GM10847 (cell line): Measurements from ENCODE around the gene BLOC1S3.

ENCODE experiments used
- POLR2A ChIP-seq: IDR thresholded peaks from 2 replicates; pipeline ENCODE4 v1.6.1; 2011; ENCODE audit not compliant: insufficient read length; ENCODE audit errors: extremely low read depth

BLOC1S3 gene

GRCh38 chr19:45182758-45183157 lies 4.2 kb downstream of the BLOC1S3 start:
- no peak for TF ChIP-seq POLR2A

- no peak for TF ChIP-seq POLR2A
These were observed 5.5 kb downstream of the BLOC1S3 start for GRCh38 chr19:45184115-45184514.

- no peak for TF ChIP-seq POLR2A
These were observed 8.1 kb downstream of the BLOC1S3 start for GRCh38 chr19:45186509-45187334.

DNA sequence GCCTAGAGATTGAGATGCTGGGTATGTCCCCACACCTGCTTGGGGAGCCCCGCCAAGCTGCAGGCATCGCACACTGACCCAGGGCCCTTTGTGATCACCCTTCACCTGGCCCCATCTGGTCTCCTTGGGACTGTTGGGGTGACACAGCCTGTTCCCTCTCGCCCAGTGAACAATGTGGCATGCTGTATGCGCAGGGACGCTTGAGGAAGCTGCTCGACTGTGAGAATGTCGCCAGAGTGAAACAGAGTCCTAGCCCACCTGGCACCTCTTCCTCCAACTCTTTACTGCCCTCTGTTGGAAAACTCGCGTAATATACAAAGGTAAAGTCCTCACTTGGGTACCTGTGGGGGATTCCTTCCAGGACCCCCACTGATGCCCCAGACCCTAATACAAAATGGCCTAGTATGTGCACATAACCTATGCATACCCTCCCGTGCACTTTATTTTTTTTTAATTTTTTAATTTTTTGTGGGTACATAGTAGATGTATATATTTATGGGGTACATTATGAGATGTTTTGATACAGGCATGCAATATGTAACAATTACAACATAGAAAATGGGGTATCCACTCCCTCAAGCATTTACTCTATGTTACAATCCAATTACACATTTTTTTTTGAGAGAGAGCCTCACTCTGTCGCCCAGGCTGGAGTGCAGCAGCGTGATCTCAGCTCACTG lies 9.0 kb downstream of the BLOC1S3 start:
- TF ChIP-seq POLR2A, result no peak

DNA sequence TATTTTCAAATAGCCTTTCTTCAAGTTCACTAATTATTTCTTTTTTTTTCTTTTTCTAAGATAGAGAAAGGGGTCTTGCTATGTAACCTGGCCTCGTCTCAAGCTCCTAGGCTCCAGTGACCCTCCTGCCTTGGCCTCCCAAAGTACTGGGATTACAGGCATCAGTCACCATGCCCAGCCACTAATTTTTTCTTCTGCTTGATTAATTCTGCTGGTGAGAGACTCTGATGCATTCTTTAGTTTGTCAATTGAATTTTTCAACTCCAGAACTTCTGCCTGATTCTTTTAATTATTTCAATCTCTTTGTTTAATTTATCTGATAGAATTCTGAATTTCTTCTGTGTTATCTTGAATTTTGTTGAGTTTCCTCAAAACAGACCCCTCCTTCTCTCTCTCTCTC lies 11.4 kb downstream of the BLOC1S3 start:
- TF ChIP-seq POLR2A, result no peak

DNA sequence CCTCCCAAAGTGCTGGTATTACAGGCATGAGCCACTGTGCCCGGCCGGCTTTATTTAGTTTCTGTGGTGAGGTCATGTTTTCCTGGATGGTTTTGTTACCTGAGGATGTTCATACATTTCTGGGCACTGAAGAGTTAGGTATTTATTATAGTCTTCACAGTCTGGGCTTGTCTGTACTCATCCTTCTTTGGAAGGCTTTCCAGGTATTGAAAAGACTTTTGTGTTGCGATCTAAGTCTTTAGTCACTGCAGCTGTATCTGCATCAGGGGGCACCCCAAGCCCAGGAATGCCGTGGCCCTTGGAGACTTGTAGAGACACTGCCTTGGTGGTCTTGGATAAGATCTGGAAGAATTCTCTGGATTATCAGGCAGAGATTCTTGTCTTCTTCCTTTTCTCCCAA lies 12.8 kb downstream of the BLOC1S3 start:
- no peak for TF ChIP-seq POLR2A

DNA sequence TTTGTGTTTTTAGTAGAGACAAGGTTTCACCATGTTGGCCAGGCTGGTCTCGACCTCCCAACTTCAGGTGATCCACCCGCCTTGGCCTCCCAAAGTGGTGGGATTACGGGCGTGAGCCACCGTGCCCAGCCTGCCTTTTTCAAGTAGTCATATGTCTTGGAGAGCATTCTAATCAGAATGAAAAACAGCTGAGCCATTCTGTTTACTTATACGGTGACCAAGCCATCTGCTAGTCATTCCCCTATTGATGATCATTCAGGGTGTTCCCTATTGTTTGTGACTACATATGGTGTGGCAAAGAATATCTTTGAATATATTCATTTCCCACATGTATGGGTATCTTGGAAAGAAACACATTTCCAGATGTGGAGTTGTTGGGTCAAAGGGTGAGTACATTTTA lies 17.2 kb downstream of the BLOC1S3 start:
- no peak for TF ChIP-seq POLR2A

GRCh38 chr19:45200568-45200967 lies 22.0 kb downstream of the BLOC1S3 start:
- TF ChIP-seq POLR2A, result no peak

GRCh38 chr19:45202637-45203036 lies 24.1 kb downstream of the BLOC1S3 start:
- no peak for TF ChIP-seq POLR2A

DNA sequence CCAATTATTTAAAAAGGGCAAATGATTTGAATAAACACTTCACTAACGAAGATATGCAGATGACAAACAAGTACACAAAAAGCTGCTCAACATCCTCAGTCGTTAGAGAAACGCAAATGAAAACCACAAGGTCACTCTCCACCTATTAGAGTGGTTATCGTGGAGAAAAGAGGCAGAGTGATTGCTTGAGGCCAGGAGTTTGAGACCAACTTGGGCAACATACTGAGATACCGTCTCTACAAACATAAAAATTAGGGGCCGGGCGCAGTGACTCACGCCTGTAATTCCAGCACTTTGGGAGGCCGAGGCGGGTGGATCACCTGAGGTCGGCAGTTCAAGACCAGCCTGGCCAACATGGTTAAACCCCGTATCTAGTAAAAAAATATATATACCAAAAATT lies 27.2 kb downstream of the BLOC1S3 start:
- no peak for TF ChIP-seq POLR2A

DNA sequence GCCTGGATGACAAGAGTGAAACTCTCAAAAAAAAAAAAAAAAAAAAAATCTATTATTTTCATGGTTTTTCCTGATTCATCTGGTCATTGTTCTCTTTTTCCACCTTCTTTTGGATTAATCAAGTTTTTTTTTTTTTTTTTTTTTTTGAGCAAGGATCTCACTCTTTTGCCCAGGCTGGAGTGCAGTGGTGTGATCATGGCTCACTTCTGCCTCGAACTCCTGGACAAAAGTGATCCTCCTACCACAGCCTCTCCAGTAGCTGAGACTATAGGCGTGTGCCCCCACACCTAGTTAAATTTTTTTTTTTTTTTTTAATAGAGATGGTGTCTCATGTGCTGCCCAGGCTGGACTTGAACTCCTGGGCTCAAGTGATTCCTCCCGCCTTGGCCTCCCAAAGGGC lies 27.7 kb downstream of the BLOC1S3 start:
- TF ChIP-seq POLR2A, result no peak

GRCh38 chr19:45211751-45212381 lies 33.3 kb downstream of the BLOC1S3 start:
- TF ChIP-seq POLR2A, result no peak

- no peak for TF ChIP-seq POLR2A
These were observed 34.4 kb downstream of the BLOC1S3 start for GRCh38 chr19:45213031-45213430.

- TF ChIP-seq POLR2A, result no peak
These were observed 37.0 kb downstream of the BLOC1S3 start for GRCh38 chr19:45215391-45216191.

GRCh38 chr19:45216667-45217066 lies 38.1 kb downstream of the BLOC1S3 start:
- no peak for TF ChIP-seq POLR2A

DNA sequence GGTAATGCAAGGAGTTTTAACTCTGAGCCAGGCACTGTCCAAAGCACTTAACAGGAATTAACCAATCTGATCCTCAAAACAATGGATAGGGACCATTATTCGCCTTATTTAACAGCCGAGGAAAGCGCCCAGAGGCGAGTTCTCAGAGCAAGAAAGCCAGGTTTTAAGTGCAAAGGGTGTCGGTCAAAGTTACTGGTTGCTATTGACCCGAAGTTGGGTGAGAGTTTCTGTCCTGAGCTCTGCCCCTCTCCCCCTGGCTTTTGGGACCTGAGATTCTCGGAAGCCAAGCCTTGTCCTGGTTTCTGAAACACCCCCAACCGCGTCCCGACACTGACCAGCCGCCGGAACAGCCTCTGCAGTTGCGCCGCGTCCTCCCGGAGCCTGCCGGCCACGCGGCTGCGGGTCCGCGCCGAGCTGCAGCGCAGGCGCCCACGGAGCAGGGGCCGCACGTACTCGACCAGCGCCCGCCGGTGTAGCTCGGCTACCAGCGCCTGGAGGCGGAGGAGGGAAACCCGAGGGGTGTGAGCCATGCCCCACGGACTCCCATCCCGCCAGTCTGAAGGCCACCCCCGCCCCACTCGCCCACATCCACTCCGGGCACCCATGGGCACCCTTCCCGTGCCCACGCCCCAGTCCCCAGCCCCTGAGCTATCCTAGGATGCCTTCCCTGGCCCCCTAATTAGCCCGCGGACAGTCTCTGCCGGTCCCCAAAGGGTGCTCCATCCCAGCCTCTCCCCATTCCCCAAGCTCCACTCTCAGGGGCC lies 38.8 kb downstream of the BLOC1S3 start:
- no peak for TF ChIP-seq POLR2A
